Transverse colon (tissue), 4 donors: Measurements from ENCODE around the gene FOSL1. TPM values are rescaled to one million over a fixed set of nuclear protein-coding genes. Genes with fewer than 3 reads are reported as not detected.
A peak's percentile ranks its signal among the peaks of the same experiment; 100 is the strongest.

Experiments
- DNase-seq: peaks from one replicate; pipeline ENCODE4 v3.0.0-alpha.2; 2019
- H3K27ac ChIP-seq, 4 donors: fragments of 200-600 bp; sonication (generic); 2 replicates each; pipeline ENCODE4 v1.5.1; 2016 to 2018; ENCODE audit warnings: inconsistent platforms in 4 of 4
- H3K27me3 ChIP-seq: fragments of 200-600 bp; sonication (generic); 2 replicates; pipeline ENCODE4 v1.5.1; 2017; ENCODE audit warnings: inconsistent platforms
- H3K36me3 ChIP-seq, 4 donors: fragments of 200-600 bp; sonication (generic); 2 replicates each; pipeline ENCODE4 v1.5.1; 2017 to 2019; ENCODE audit warnings: inconsistent platforms in 4 of 4
- H3K4me1 ChIP-seq, 4 donors: fragments of 200-600 bp; sonication (generic); 2 replicates each; pipeline ENCODE4 v1.5.1; 2017 to 2020; ENCODE audit warnings: inconsistent platforms in 4 of 4
- H3K4me3 ChIP-seq, 4 donors: fragments of 200-600 bp; sonication (generic); 1 replicate in 1 of 4; 2 replicates in 3 of 4; pipeline versions ENCODE4 v1.5.1 to v1.6.1; 2017 to 2019; ENCODE audit warnings: inconsistent platforms in 4 of 4
- H3K9me3 ChIP-seq, 2 donors: fragments of 200-600 bp; sonication (generic); 2 replicates each; pipeline ENCODE4 v1.5.1; 2017 to 2019; ENCODE audit warnings: inconsistent platforms in 2 of 2
- EP300 ChIP-seq: sonication (generic); formaldehyde crosslinking; IDR thresholded peaks from one replicate; pipeline ENCODE4 v1.6.1; 2017; ENCODE audit warnings: antibody characterized with exemption, low read depth
- POLR2A ChIP-seq: fragments of 450-650 bp; IDR thresholded peaks from one replicate; pipeline ENCODE4 v1.6.1; 2016; ENCODE audit warnings: antibody characterized with exemption, mild to moderate bottlenecking, moderate library complexity
- POLR2AphosphoS5 ChIP-seq, 3 donors: sonication (generic); formaldehyde crosslinking; IDR thresholded peaks; one replicate each; pipeline ENCODE4 v1.6.1; 2016; ENCODE audit warnings: antibody characterized with exemption in 3 of 3
- WGBS, 2 donors: methylation state at CpG; one replicate each; pipeline ENCODE4 v1.1.5; 2018; ENCODE audit warnings: low coverage in 1 of 2; 5-methylcytosine and 5-hydroxymethylcytosine counted together
- in situ Hi-C, 4 donors: fragments of 200-750 bp; cut with MboI; loops; one replicate each; pipeline versions ENCODE4 v1.15.0 to v1.15.1; 2017; ENCODE audit warnings: low sequenced_read_pairs in 3 of 4, low pct_ligation_motif_present in 1 of 4, low pct_unique_long_range_greater_than_20kb in 1 of 4
- intact Hi-C: fragments of 100-400 bp; cut with DNase I; formaldehyde crosslinking; loops from one replicate; pipeline ENCODE4 v1.15.1; 2023; ENCODE audit warnings: low total_unique reads
- total RNA-seq, 4 donors: library from RNA; depleted of rRNA; stranded (reverse); fragments of >200 nt; gene quantifications; one replicate each; pipeline ENCODE4 v1.1.0, GENCODE V29; 2016
- TF ChIP-seq, protein P1 (sequence below), 5 experiments: fragments of 200-600 bp in 3 of 5; fragments of 450-650 bp in 2 of 5; sonication (generic) in 3 of 5; IDR thresholded peaks; 1 replicate in 2 of 5; 2 replicates in 3 of 5; pipeline ENCODE4 v1.5.1; 2016 to 2017; ENCODE audit warnings: antibody characterized with exemption in 5 of 5, inconsistent platforms in 3 of 5, mild to moderate bottlenecking in 2 of 5, moderate library complexity in 1 of 5

The FOSL1 gene
- total RNA-seq, 4 donors from 2014 or later: 1.2 to 11.6 TPM; not detected in 2

DNA sequence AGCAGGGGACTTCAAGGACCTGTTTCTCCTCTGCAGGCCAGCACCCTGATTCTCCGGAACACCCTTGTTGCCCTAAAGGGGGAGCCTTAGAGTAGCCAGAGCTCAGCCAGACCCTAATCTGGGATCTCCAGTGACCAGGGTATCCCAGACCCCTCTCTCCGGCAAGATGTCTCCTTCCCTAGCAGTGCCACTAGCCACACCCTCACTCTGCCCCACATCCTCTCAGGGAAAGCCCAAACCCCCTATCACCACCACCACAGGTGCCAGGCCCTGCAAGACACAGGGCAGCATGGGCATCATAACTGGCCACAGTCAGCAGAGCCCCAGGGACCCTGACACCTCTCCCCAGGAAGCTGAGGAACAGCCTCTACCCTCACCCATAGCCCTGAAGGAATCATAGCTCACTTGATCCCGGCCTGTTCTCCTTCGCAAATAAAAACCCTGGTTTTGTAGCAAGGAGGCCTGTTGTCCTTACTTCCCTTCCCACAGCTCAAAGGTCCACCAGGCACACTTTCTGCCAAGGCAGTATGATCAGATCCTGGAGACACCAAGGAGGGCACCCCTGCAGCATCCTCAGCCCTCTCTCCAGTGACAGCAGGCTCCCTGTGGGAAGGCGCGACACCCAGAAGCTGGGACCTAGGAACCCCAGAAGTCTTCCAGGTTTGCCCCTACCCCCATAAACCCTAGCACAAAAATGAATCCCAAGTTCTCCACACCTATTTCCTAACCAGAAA lies 46.8 kb downstream of the FOSL1 start:
- H3K36me3 ChIP-seq: peaks cover 2 to 28% (median 14%) of the 10 kb centered on the region in 4 donors
- TF ChIP-seq POLR2AphosphoS5 (IDR thresholded peaks at IDR 0.05): no peak
- TF ChIP-seq, protein P1, sequence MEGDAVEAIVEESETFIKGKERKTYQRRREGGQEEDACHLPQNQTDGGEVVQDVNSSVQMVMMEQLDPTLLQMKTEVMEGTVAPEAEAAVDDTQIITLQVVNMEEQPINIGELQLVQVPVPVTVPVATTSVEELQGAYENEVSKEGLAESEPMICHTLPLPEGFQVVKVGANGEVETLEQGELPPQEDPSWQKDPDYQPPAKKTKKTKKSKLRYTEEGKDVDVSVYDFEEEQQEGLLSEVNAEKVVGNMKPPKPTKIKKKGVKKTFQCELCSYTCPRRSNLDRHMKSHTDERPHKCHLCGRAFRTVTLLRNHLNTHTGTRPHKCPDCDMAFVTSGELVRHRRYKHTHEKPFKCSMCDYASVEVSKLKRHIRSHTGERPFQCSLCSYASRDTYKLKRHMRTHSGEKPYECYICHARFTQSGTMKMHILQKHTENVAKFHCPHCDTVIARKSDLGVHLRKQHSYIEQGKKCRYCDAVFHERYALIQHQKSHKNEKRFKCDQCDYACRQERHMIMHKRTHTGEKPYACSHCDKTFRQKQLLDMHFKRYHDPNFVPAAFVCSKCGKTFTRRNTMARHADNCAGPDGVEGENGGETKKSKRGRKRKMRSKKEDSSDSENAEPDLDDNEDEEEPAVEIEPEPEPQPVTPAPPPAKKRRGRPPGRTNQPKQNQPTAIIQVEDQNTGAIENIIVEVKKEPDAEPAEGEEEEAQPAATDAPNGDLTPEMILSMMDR (IDR thresholded peaks at IDR 0.05): no peak
- TF ChIP-seq POLR2A: no peak
- peak overlapping the region in 1 of 4 donors; percentile 1 for H3K4me3 ChIP-seq
- DNase-seq: peak; percentile 18
- intact Hi-C loops: no loop called here
- in situ Hi-C loops: no loop called here
- H3K27me3 ChIP-seq: no peaks in the 10 kb centered on the region
- 59 to 65% methylated on average over 2 to 6 of the region's 6 CpGs for WGBS, 2 donors
- H3K4me1 ChIP-seq: peaks cover 31 to 51% (median 47%) of the 10 kb centered on the region in 4 donors
- H3K9me3 ChIP-seq: no peaks in the 10 kb centered on the region
- H3K27ac ChIP-seq: peak overlapping the region; percentile 86 to 100 (median 100)

DNA sequence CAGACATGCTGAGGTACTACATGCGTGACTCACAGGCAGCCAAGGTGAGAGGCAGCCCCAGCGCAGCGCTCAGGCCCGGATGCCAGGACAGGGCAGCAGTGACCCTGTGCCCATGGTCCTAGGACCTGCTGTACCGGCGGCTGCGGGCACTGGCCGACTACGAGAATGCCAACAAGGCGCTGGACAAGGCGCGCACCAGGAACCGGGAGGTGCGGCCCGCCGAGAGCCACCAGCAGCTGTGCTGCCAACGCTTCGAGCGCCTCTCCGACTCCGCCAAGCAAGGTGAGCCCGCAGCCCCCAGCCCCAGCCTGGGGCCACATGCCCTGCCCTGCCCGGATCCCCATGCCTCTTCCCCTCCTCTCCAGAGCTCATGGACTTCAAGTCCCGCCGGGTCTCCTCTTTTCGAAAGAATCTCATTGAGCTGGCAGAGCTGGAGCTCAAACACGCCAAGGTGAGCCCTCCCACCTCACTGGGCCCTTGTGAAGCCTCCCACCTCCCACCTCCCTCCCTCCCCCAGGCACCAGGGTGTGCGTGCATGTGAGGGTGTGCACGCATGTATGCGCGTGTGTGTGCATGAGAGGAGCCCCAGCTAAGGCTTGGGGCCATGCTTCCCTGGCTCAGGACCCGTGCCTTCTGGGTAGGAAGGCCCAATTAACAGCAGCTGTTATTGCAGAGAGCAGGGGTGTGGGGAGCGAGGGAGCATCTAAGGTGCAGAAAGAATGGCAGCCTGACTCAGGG lies 47.5 kb downstream of the FOSL1 start:
- Histone ChIP-seq H3K36me3 (peaks cover 2 to 28% (median 14%) of the 10 kb centered on the region in 4 donors), H3K27ac (peak overlapping the region; percentile 86 to 100 (median 100)), H3K4me1 (peaks cover 31 to 51% (median 46%) of the 10 kb centered on the region in 4 donors), H3K4me3 (peak overlapping the region in 1 of 4 donors; percentile 1), H3K9me3 (no peaks in the 10 kb centered on the region), H3K27me3 (no peaks in the 10 kb centered on the region)
- 62 to 83% methylated on average over 2 to 30 of the region's 33 CpGs for WGBS, 2 donors
- in situ Hi-C loops (no loop called here), intact Hi-C loops (no loop called here)
- TF ChIP-seq POLR2AphosphoS5 (IDR thresholded peaks at IDR 0.05): peak in 2 of 3 donors; percentile 31 to 39
- TF ChIP-seq, protein P1 (IDR thresholded peaks at IDR 0.05): no peak
- TF ChIP-seq POLR2A: no peak
- TF ChIP-seq EP300: no peak
- peak; percentile 17 for DNase-seq

DNA sequence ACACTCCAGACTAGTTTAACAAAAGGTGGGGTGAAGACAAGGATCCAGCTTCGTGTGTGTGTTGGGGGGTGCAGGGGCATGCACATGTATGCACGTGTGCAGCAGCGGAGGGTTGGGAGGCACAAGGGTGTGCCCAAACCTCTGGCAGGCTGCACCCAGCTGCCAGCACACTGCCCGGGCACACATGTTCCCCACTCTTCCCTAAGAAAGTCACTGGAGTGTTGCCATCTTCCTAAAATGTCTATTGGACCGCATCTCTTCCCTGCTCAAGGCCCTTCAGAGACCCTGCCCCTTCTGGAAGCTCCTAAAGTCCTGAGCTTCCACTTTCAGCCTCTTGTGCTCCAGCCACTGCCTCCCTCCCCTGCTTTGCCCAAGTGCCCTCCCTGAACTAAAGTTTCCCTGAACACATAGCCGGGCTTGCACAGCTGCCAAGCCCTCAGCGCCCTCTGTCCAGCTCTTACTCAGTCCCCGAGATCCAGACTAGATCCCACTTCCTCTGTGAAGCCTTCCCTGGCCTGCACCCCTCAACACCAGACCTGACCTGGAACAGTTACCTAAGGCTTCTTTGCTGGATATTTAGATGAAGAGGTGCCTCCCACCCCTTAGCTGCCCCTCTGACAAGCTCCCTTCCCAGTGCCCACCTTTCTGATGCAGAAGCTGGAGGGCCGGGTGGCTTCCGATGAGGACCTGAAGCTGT lies 48.2 kb downstream of the FOSL1 start:
- no peaks in the 10 kb centered on the region for H3K9me3 ChIP-seq
- DNase-seq: no peak
- intact Hi-C loops: no loop called here
- peaks cover 31 to 51% (median 46%) of the 10 kb centered on the region in 4 donors for H3K4me1 ChIP-seq
- in situ Hi-C loops: no loop called here
- no peaks in the 10 kb centered on the region for H3K27me3 ChIP-seq
- H3K27ac ChIP-seq: peak overlapping the region; percentile 86 to 100 (median 100)
- H3K4me3 ChIP-seq: no peak overlapping the region
- TF ChIP-seq POLR2A (no peak), EP300 (no peak), POLR2AphosphoS5 (IDR thresholded peaks at IDR 0.05) (no peak)
- TF ChIP-seq, protein P1 (IDR thresholded peaks at IDR 0.05): no peak
- H3K36me3 ChIP-seq: peaks cover 2 to 28% (median 14%) of the 10 kb centered on the region in 4 donors
- whole genome bisulfite sequencing, 2 donors: 80 to 100% methylated on average over 1 to 10 of the region's 10 CpGs
